Liver (tissue), 3 donors: ENCODE results near the gene ANGPT4.

Experiments used
- CTCF ChIP-seq: fragments of 150-350 bp; IDR thresholded peaks from 2 replicates; pipeline ENCODE4 v1.5.1; 2017; ENCODE audit warnings: improper control_type of control experiment, low read depth, low read length; ENCODE audit not compliant: missing input control
- FOXA1 ChIP-seq: IDR thresholded peaks from 2 replicates; pipeline ENCODE4 v1.6.1; 2016; ENCODE audit warnings: antibody characterized with exemption
- GABPA ChIP-seq, 2 donors: IDR thresholded peaks in 1 of 2; conservative IDR thresholded peaks in 1 of 2; 2 replicates each; pipeline ENCODE4 v1.6.1; 2016; ENCODE audit warnings: antibody characterized with exemption in 2 of 2, mild to moderate bottlenecking in 1 of 2, moderate library complexity in 1 of 2
- HNF4A ChIP-seq, 2 donors: conservative IDR thresholded peaks; 2 replicates each; pipeline ENCODE4 v1.6.1; 2016; ENCODE audit warnings: antibody characterized with exemption in 2 of 2, mild to moderate bottlenecking in 2 of 2
- JUND ChIP-seq, 2 donors: IDR thresholded peaks; 2 replicates each; pipeline ENCODE4 v1.6.1; 2016; ENCODE audit warnings: antibody characterized with exemption in 2 of 2
- MAX ChIP-seq: IDR thresholded peaks from 2 replicates; pipeline ENCODE4 v1.6.1; 2016; ENCODE audit warnings: antibody characterized with exemption
- NR2F2 ChIP-seq: IDR thresholded peaks from 2 replicates; pipeline ENCODE4 v1.6.1; 2016; ENCODE audit warnings: antibody characterized with exemption
- REST ChIP-seq: IDR thresholded peaks from 2 replicates; pipeline ENCODE4 v1.6.1; 2016; ENCODE audit warnings: antibody characterized with exemption, mild to moderate bottlenecking
- TAF1 ChIP-seq: conservative IDR thresholded peaks from 2 replicates; pipeline ENCODE4 v1.6.1; 2016; ENCODE audit warnings: antibody characterized with exemption, mild to moderate bottlenecking
- YY1 ChIP-seq: IDR thresholded peaks from 2 replicates; pipeline ENCODE4 v1.6.1; 2016; ENCODE audit warnings: antibody characterized with exemption, mild to moderate bottlenecking
- ZBTB33 ChIP-seq: IDR thresholded peaks from 2 replicates; pipeline ENCODE4 v1.6.1; 2016; ENCODE audit warnings: antibody characterized with exemption
- donor health status: healthy.
- donor health status: healthy.

- TF ChIP-seq REST (no peak), CTCF (peak; percentile 97), NR2F2 (no peak), YY1 (no peak), MAX (no peak), TAF1 (no peak), GABPA (IDR thresholded peaks at IDR 0.05 in 1 of 2, conservative IDR thresholded peaks at IDR 0.05 in 1 of 2) (no peak), JUND (IDR thresholded peaks at IDR 0.05) (no peak), ZBTB33 (no peak), FOXA1 (no peak), HNF4A (conservative IDR thresholded peaks at IDR 0.05) (no peak)
Measured at GRCh38 chr20:956330-956951, 40.3 kb upstream of the ANGPT4 start.
